GM18511 (cell line): Measurements from ENCODE around the gene MAU2.
"Not testable (repeated sequence)": the region's sequence is repeated elsewhere in the genome, so short reads cannot be mapped to it uniquely, and the experiment has no call there.

Source experiments
- ATAC-seq: cut with Tn5 transposase; IDR thresholded peaks from one replicate; pipeline ENCODE4 v1.9.1; 2021; ENCODE audit warnings: mild to moderate bottlenecking, moderate library complexity; ENCODE audit not compliant: unreplicated experiment

The MAU2 gene

DNA sequence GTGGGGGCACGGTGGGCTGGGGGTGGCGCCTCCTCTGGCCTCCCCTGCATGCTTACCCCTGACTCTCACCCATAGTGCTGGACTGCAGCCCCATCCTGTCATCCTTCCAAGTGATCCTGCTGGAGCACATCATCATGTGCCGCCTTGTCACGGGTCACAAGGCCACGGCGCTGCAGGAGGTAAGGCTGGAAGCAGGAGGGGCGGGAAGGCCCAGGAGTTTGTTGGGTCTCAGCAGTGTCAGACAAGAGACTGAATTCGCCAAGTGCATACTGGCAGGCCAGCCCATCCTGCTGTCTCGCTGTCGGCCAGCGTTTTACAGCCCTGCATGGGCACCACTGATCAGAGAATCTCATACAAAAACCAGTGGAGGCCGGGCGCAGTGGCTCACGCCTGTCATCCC lies 23.1 kb downstream of the MAU2 start:
- no peak for ATAC-seq

DNA sequence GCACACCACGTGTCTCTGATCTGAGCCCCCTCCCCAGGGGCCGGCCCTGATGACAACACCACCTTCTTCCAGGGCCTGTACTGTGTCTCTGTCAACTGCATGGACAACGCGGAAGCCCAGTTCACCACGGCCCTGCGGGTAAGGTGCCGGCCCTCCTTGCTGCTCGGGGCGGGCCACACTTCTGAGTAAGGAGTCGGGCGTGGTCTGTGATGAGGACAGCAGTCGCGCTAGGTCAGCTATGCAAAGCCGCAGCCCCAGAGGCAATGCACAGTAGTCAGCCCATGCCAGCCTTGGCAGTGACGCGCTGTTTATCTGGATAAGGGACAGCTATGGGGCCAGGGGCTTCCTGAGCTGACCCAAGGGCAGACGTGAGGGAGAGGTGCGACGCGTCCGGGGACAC lies 24.6 kb downstream of the MAU2 start:
- ATAC-seq, result no peak

- no peak for ATAC-seq
These were observed 25.3 kb downstream of the MAU2 start for GRCh38 chr19:19345970-19346369.

DNA sequence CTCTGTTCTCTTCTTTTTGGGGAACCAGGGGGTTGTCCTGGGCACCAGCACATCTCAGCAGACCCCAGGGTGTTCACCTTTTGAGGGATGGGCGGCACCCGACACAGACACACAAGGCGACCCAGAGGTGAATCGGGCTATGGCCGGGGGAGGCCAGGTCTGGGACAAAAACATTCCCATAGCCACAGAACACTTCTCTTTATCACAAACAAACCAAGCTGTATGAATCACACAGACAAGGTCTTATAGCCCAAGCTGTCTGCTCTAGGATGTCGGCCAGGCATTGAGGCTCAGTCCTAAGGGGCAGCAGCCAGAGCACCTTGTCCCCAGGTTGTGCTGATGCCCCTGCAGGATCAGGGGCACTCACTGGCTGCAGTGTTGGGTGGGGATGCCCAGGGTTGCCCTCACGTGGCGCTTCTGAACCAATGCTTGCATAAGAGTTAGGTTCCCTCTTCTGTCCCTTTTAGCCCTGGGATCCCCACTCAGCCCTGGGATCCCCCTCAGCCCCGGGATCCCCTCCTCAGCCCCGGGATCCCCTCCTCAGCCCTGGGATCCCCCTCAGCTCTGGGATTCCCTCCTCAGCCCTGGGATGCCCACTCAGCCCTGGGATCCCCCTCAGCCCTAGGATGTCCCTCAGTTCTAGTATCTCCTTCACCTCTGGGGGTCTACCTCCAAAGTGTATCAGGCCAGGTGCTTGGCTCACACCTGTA lies 26.9 kb downstream of the MAU2 start:
- ATAC-seq, result no peak

DNA sequence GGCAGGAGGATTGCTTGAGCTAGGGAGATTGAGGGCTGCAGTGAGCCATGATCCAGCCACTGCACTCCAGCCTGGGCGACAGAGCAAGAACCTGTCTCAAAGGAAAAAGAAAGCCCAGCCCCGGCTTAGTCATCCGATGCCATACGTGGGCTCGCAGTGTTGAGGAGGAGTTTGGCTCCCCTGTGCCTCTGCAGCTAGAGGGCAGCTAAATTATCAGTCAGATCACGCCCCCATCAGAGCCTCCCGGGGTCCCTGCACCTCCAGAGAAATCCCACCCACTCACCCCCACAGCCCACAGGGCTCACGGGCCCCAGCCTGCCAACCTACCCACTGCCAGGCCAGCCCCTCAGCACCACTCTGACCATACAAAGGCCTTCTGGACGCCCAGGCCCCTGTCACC lies 27.6 kb downstream of the MAU2 start:
- no peak for ATAC-seq

- ATAC-seq, result no peak
These were observed 28.7 kb downstream of the MAU2 start for GRCh38 chr19:19349365-19349764.

DNA sequence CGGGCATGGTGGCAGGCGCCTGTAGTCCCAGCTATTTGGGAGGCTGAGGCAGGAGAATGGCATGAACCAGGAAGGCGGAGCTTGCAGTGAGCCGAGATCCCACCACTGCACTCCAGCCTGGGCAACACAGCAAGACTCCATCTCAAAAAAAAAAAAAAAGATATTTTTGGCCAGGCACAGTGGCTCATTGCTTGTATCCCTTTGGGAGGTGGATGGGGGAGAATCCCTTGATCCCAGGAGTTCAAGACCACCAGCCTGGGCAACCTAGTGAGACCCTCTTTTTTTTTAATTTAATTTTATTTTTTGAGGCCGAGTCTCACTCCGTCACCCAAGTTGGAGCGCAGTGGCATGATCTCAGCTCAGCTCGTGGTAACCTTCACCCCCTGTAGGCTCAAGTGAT lies 30.1 kb downstream of the MAU2 start:
- ATAC-seq, result not testable (repeated sequence)

DNA sequence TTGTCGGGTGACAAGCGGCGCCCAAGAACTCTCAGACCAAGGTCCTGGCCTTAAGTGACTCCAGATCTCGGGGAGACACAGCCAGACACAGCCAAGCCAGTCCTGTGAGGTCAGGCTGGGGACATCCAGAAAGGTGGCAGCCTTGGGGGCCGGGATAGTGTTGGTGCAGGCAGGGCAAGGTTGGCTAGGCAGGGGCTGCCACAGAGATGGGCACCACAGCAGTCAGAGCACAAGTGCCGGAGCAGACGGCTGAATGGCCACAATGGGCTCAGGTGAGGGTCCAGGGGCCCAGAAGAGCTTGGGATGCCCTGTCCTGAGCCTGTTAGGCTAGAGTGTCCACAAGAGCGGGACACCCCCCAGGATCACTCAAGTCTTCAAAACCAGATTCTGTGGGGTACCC lies 32.2 kb downstream of the MAU2 start:
- no peak for ATAC-seq

GRCh38 chr19:19354007-19354406 lies 33.4 kb downstream of the MAU2 start:
- no peak for ATAC-seq

- ATAC-seq, result no peak
These were observed 34.3 kb downstream of the MAU2 start for GRCh38 chr19:19354932-19355331.

- ATAC-seq, result no peak
These were observed 35.0 kb downstream of the MAU2 start for GRCh38 chr19:19355606-19356139.

DNA sequence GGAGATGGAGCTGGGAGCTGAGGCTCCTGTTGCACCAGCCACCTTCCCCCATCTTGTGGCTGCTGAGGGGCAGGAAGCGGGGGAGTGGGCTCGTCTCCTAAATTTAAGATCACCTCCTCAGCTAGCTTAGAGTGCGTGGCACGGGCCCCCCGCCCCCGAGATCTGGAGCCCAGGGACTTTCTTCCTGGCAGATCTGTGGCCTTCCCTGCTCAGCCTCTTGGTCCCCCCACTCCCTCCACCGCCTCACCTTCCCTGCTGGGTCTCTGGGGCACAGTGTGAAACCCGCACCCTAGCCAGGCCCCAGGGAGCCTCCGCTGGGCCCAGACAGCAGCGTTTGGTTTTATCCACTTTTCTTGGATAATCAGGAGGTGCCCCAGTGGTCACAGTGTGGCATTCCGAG lies 35.9 kb downstream of the MAU2 start:
- no peak for ATAC-seq

- no peak for ATAC-seq
These were observed 36.4 kb downstream of the MAU2 start for GRCh38 chr19:19356901-19357566.

DNA sequence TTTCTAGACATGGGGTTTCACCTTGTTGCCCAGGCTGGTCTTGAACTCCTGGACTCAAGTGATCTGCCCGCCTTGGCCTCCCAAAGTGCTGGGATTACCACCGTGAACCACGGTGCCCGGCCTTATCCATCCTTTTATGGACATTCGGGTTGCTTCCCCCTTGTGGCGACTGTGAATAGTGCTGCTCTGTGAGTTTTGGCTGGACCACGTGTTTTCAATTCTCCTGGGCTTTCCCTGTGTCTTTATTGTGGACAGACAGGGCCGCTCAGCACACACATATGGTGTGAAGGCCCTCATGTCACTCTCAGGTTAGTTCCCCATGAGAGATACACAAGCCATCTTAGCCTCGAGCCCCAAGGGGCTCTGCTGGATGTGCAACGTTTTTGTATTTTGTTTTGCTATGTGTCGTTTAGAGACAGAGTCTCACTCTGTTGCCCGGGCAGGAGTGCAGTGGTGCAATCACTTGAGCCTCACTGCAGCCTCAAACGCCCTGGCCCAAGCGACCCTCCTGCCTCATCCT lies 40.5 kb downstream of the MAU2 start:
- ATAC-seq, result peak; percentile 70

DNA sequence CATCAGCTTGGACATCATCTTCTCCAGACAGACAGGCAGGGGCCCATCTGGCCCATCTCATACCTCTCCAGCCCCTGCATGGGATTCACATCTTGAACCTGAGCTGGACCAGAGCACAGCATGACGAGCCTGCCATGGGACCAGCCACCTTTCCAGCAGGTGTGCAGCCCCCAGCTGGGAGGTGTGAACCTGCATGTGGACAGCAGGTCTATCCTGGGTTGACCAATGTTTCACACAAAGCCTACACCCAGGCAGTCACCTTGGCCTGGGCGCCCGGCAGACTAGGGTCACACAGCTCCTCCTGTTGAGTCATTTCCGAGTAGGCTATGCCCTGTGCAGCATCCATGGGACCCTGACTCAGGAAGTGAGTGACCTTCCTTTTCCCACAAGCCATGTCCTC lies 41.4 kb downstream of the MAU2 start:
- ATAC-seq, result no peak

DNA sequence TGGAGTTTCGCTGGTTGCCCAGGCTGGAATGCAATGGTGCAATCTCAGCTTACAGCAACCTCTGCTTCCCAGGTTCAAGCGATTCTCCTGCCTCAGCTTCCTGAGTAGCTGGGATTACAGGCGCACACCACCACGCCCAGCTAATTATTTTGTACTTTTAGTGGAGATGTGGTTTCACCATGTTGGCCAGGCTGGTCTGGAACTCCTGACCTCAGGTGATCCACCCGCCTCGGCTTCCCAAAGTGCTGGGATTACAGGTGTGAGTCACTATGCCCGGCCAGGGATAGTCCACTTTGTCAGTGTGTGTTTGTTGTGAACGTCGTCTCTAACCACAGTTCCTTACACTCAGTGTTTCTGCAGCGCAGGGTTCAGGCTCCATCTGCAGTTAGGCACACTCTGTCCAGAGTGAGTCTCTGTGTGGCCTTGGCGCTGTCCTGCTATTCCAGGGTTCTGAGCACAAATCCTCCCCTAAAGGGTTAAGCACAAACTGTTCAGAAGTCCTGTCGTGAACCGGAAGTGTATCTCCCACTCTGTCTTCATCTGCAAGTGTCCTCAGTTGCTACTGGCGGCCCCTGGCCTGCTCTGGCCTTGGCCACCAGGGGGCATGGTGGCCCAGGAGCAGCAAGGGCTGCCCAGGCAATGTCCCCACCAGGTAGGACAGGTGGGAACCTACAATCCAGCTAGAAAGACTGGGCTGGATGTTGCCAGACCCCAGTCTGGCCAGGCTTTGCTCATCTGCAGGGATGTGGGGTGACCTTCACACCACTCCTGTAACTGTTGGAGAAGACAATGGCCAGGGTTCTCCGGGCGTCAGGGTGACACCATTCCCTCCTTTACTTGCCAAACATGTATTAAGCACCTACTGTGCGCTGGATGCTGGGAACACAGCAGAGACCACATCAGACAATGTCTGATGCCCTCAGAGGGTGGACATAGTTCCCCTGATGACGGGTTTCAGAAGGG lies 46.1 kb downstream of the MAU2 start:
- peak; percentile 62 for ATAC-seq

DNA sequence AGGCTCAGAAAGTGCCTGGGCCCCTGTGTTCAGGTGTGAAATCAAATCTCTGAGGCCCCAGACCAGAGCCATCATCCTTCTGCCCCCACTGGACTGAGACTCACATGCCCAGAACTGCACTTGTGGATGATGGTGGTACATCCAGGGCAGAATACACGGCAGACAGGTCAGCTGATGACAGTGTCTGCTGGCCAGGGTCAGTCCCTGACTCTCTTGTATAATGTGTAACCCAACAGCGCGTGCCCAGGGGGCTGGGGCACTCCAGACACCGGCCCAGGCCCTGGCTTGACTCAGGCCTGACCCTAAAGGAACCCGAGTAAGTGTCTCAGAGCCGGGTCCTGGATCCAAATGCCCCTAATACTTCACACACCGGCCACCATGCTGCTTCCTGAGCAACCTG lies 47.5 kb downstream of the MAU2 start:
- ATAC-seq, result no peak

DNA sequence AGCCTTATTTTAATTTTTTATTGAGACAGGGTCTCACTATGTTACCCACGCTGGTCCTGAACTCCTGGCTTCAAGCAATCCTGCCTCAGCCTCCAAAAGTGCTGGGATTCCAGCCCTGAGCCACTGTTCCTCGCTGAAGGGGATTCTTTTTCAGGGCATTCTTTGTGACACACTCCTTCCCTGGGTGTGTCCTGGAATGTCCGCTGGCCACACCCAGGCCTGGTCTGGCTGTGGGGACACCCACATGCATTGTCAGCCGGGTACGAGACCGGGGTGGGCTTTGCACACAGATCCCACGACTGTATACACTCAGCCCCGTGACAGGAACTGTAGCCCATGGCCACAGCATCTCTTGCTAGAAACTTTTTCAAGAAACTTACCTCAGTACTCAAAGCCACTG lies 50.4 kb downstream of the MAU2 start:
- ATAC-seq, result no peak

GRCh38 chr19:19372656-19373416 lies 52.2 kb downstream of the MAU2 start:
- peak; percentile 92 for ATAC-seq

DNA sequence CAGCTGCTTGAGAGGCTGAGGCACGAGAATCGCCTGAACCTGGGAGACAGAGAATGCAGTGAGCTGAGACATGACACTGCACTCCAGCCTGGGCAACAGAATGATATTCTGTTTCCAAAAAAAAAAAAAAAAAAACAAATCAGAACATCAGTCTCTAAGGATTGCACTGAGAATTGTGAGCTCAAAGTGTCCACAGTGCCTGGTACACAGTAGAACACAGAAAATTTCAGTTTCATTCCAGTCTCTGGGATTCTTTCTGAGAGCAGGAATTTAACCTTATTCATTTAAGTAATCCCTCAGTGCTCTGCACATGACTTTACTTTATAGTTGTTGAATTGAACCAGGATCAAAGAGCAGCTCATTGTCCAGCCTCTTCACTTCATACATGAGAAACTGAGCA lies 58.9 kb downstream of the MAU2 start:
- ATAC-seq, result no peak
